Measurements from ENCODE around the gene NPAS2. TPM values are rescaled to one million over a fixed set of nuclear protein-coding genes. Genes with fewer than 3 reads are reported as not detected.

The NPAS2 gene
- polyA plus RNA-seq, 1 donor (not counting 4 experiments of a cell fraction or from before 2014, with no cell fraction given) = 17.7 TPM

DNA sequence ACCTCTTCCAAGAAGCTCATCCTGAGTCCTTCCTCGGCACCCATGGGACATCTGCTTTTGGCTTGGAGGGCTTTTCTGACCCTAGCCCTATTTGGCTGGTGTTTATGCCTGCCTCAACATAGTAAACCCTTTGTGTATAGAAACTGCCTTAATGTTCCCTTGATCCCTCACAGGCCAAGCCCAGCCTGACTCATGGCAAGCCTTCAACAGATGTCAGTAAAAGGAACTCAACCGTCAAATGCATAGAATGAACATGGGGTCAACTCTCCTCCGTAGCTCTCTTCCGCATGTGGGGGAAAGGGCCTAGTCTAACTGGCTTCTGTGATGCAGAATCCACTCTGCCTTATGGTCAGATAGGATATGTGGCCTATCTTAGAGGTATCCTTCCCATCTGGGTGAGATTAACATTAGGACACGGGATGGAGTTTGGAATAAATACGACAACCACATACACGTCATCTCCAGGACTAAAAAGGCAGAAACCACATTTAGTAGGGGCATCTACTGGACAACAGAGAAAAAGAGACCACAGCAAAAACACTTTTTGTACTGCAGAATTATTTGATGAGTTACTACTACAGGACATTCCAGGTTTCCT, 2.5 kb upstream of the NPAS2 start:
- peak overlapping the region; percentile 64 for H3K27ac ChIP-seq (ENCODE audit: control insufficient read depth, insufficient read depth, low read length)
- peak overlapping the region; percentile 88 for H3K4me2 ChIP-seq (ENCODE audit: control insufficient read depth, extremely low read depth, insufficient read depth, low read depth, low read length)
- H3K4me3 ChIP-seq (ENCODE audit: control insufficient read depth in 2 of 3, extremely low read depth in 1 of 3, insufficient read depth in 2 of 3, low read depth in 1 of 3, low read length in 3 of 3) = peak overlapping the region in 1 of 3 experiments; percentile 66
- no peak overlapping the region for H2AFZ ChIP-seq (ENCODE audit: control insufficient read depth, low read length)
- no peak for TF ChIP-seq EZH2 (IDR thresholded peaks at IDR 0.05; ENCODE audit: low read length)
- TF ChIP-seq, protein P1, sequence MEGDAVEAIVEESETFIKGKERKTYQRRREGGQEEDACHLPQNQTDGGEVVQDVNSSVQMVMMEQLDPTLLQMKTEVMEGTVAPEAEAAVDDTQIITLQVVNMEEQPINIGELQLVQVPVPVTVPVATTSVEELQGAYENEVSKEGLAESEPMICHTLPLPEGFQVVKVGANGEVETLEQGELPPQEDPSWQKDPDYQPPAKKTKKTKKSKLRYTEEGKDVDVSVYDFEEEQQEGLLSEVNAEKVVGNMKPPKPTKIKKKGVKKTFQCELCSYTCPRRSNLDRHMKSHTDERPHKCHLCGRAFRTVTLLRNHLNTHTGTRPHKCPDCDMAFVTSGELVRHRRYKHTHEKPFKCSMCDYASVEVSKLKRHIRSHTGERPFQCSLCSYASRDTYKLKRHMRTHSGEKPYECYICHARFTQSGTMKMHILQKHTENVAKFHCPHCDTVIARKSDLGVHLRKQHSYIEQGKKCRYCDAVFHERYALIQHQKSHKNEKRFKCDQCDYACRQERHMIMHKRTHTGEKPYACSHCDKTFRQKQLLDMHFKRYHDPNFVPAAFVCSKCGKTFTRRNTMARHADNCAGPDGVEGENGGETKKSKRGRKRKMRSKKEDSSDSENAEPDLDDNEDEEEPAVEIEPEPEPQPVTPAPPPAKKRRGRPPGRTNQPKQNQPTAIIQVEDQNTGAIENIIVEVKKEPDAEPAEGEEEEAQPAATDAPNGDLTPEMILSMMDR (optimal IDR thresholded peaks at IDR 0.05 in 1 of 3, IDR thresholded peaks at IDR 0.05 in 1 of 3, conservative IDR thresholded peaks at IDR 0.05 in 1 of 3; ENCODE audit: extremely low read depth in 1 of 3, insufficient read depth in 2 of 3, low read length in 3 of 3) = no peak
- peaks cover 11% of the 10 kb centered on the region for H3K79me2 ChIP-seq (ENCODE audit: control insufficient read depth, insufficient read depth, low read length)
- no peaks in the 10 kb centered on the region for H3K9me1 ChIP-seq (ENCODE audit: control insufficient read depth, extremely low read depth, insufficient read depth, low read length)
- peaks cover 27% of the 10 kb centered on the region for H3K4me1 ChIP-seq (ENCODE audit: control insufficient read depth, extremely low read depth, insufficient read depth, low read length)
- FAIRE-seq (peak; percentile 56), DNase-seq (ENCODE audit: low read depth, low spot score) (no peak)
- H3K9me3 ChIP-seq (ENCODE audit: control insufficient read depth, low read depth, low read length) = no peaks in the 10 kb centered on the region
- no peaks in the 10 kb centered on the region for H3K36me3 ChIP-seq (ENCODE audit: control insufficient read depth in 2 of 2, extremely low read depth in 1 of 2, insufficient read depth in 2 of 2, low read length in 2 of 2)
- no peak overlapping the region for H3K9ac ChIP-seq (ENCODE audit: control insufficient read depth, extremely low read depth, insufficient read depth, low read length)
- dilution Hi-C loops (cut with MboI; ENCODE audit: extremely low pct_ligation_motif_present, low sequenced_read_pairs) = no loop called here
- H3K27me3 ChIP-seq (ENCODE audit: control insufficient read depth, extremely low read depth, insufficient read depth, low read length) = no peaks in the 10 kb centered on the region
- H4K20me1 ChIP-seq (ENCODE audit: control insufficient read depth, extremely low read depth, insufficient read depth, low read length) = no peaks in the 10 kb centered on the region

DNA sequence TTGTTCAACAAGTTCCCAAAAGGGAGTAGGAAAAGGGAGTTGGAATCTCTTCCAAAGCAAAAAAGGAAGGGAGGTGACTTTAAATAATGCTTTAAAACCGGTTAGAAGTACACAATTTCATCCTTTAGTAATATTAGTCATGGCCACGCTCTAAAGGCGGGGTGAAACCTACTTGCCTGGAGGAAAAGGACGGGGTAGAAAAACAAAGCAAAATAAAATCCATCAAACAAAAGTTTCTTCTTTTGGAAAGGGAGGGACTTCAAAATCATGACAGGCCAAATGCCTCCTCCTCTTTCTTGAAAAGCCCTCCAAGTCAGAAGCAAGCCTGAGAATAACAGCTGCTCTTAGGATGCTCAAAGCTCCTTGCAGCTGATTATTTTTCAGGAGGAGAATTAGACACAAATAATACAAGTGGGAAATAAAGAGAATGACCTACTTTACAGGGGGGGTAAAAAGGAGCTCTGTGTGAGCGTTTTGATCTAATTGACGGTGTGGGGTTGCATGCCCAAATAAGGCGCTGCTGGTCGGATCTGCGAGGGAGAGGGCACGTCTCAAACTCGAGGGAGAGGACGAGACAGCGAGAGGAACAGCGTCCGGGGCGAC, 1.8 kb upstream of the NPAS2 start:
- H3K9ac ChIP-seq (ENCODE audit: control insufficient read depth, extremely low read depth, insufficient read depth, low read length) = peak overlapping the region; percentile 84
- H4K20me1 ChIP-seq (ENCODE audit: control insufficient read depth, extremely low read depth, insufficient read depth, low read length) = no peaks in the 10 kb centered on the region
- H2AFZ ChIP-seq (ENCODE audit: control insufficient read depth, low read length) = peak overlapping the region; percentile 73
- no peaks in the 10 kb centered on the region for H3K27me3 ChIP-seq (ENCODE audit: control insufficient read depth, extremely low read depth, insufficient read depth, low read length)
- dilution Hi-C loops (cut with MboI; ENCODE audit: extremely low pct_ligation_motif_present, low sequenced_read_pairs) = no loop called here
- no peaks in the 10 kb centered on the region for H3K9me3 ChIP-seq (ENCODE audit: control insufficient read depth, low read depth, low read length)
- H3K4me3 ChIP-seq (ENCODE audit: control insufficient read depth in 2 of 3, extremely low read depth in 1 of 3, insufficient read depth in 2 of 3, low read depth in 1 of 3, low read length in 3 of 3) = peak overlapping the region; percentile 66 to 68 (median 67)
- H3K4me1 ChIP-seq (ENCODE audit: control insufficient read depth, extremely low read depth, insufficient read depth, low read length) = peaks cover 27% of the 10 kb centered on the region
- H3K36me3 ChIP-seq (ENCODE audit: control insufficient read depth in 2 of 2, extremely low read depth in 1 of 2, insufficient read depth in 2 of 2, low read length in 2 of 2) = no peaks in the 10 kb centered on the region
- H3K79me2 ChIP-seq (ENCODE audit: control insufficient read depth, insufficient read depth, low read length) = peaks cover 11% of the 10 kb centered on the region
- TF ChIP-seq, protein P1 (optimal IDR thresholded peaks at IDR 0.05 in 1 of 3, IDR thresholded peaks at IDR 0.05 in 1 of 3, conservative IDR thresholded peaks at IDR 0.05 in 1 of 3; ENCODE audit: extremely low read depth in 1 of 3, insufficient read depth in 2 of 3, low read length in 3 of 3) = no peak
- TF ChIP-seq EZH2 (IDR thresholded peaks at IDR 0.05; ENCODE audit: low read length) = no peak
- DNase-seq (ENCODE audit: low read depth, low spot score) (no peak), FAIRE-seq (no peak)
- peak overlapping the region; percentile 88 for H3K4me2 ChIP-seq (ENCODE audit: control insufficient read depth, extremely low read depth, insufficient read depth, low read depth, low read length)
- no peaks in the 10 kb centered on the region for H3K9me1 ChIP-seq (ENCODE audit: control insufficient read depth, extremely low read depth, insufficient read depth, low read length)
- H3K27ac ChIP-seq (ENCODE audit: control insufficient read depth, insufficient read depth, low read length) = peak overlapping the region; percentile 64

Data from keratinocyte (primary cell).